Activated CD4-positive, alpha-beta T cell treated with anti-CD3 and anti-CD28 coated beads, Interleukin-2, amount 10 ng/mL, durations not matched to agents 24 days and 14 days (primary cell): ENCODE data around the gene CA14. TPM values are rescaled to one million over a fixed set of nuclear protein-coding genes. Genes with fewer than 3 reads are reported as not detected.
"Not testable (repeated sequence)": the region's sequence is repeated elsewhere in the genome, so short reads cannot be mapped to it uniquely, and the experiment has no call there.

Experiments used
- DNase-seq: peaks from one replicate; pipeline ENCODE4 v3.0.0; 2022
- H3K27ac Mint-ChIP-seq: one replicate; pipeline ENCODE4 v1.8.0; 2022; ENCODE audit warnings: mild to moderate bottlenecking, mixed read lengths
- H3K27me3 Mint-ChIP-seq: one replicate; pipeline ENCODE4 v1.8.0; 2022; ENCODE audit warnings: mixed read lengths
- H3K36me3 Mint-ChIP-seq: one replicate; pipeline ENCODE4 v1.8.0; 2022; ENCODE audit warnings: low read depth, mild to moderate bottlenecking, mixed read lengths
- H3K4me1 Mint-ChIP-seq: one replicate; pipeline ENCODE4 v1.8.0; 2021; ENCODE audit warnings: mixed read lengths
- H3K4me3 Mint-ChIP-seq: one replicate; pipeline ENCODE4 v1.8.0; 2022; ENCODE audit warnings: mild to moderate bottlenecking, moderate library complexity, mixed read lengths
- H3K9me3 Mint-ChIP-seq: one replicate; pipeline ENCODE4 v1.8.0; 2021; ENCODE audit warnings: mixed read lengths
- intact Hi-C: fragments of 100-400 bp; cut with micrococcal nuclease; formaldehyde crosslinking; loops from one replicate; pipeline ENCODE4 v1.15.1; 2023
- total RNA-seq: library from RNA; stranded (reverse); gene quantifications from 2 replicates; pipeline ENCODE4 v1.2.3, GENCODE V29; 2022

Gene CA14
- total RNA-seq, 1 donor from 2014 or later = not detected

DNA sequence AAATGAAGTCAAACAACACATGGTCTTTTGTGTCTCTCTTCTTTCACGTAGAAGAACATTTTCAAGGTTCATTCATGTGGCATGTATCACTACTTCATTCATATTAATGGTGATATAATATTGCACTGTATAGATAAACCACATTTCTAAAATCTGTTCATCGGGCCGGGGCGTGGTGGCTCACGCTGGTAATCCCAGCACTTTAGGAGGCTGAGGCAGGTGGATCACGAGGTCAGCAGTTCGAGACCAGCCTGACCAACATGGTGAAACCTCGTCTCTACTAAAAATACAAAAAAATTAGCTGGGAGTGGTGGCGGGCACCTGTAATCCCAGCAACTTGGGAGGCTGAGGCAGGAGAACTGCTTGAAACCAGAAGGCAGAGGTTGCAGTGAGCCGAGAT, 29.3 kb upstream of the CA14 start:
- H3K4me3 Mint-ChIP-seq, H3K9me3 Mint-ChIP-seq, DNase-seq, H3K27me3 Mint-ChIP-seq, intact Hi-C loops: not testable (repeated sequence)
- peak overlapping the region; percentile 47 for H3K27ac Mint-ChIP-seq
- H3K36me3 Mint-ChIP-seq = peaks cover 56% of the 10 kb centered on the region
- peaks cover 20% of the 10 kb centered on the region for H3K4me1 Mint-ChIP-seq

DNA sequence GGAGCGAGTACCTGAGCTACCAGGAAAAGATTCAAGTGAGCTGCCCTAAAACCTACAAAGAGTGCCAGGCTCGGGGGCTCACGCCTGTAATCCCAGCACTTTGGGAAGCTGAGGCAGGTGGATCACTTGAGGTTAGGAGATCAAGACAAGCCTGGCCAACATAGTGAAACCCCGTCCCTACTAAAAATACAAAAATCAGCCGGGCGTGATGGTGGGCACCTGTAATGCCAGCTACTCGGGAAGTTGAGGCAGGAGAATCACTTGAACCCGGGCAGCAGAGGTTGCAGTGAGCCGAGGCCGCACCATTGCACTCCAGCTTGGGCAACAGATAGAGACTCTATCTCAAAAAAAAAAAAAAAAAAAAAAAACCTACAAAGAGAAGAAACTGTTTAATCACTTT, 24.7 kb upstream of the CA14 start:
- H3K36me3 Mint-ChIP-seq = peaks cover 30% of the 10 kb centered on the region
- not testable (repeated sequence) for H3K27me3 Mint-ChIP-seq, H3K9me3 Mint-ChIP-seq, DNase-seq, H3K27ac Mint-ChIP-seq, H3K4me3 Mint-ChIP-seq
- intact Hi-C loops = loop anchor here (10.0 kb wide), 2 partner anchors 332 to 742 kb away; partner anchors contain the start of gene CERS2
- peaks cover 17% of the 10 kb centered on the region for H3K4me1 Mint-ChIP-seq

- intact Hi-C loops = loop anchor here (1.0 to 10.0 kb wide), 3 partner anchors 20 to 741 kb away; partner anchors contain the start of gene CERS2
- H3K4me3 Mint-ChIP-seq = no peak overlapping the region
- peak; percentile 71 for DNase-seq
- peaks cover 26% of the 10 kb centered on the region for H3K36me3 Mint-ChIP-seq
- no peak overlapping the region for H3K27ac Mint-ChIP-seq
- H3K4me1 Mint-ChIP-seq = peaks cover 17% of the 10 kb centered on the region
- no peaks in the 10 kb centered on the region for H3K9me3 Mint-ChIP-seq
- no peaks in the 10 kb centered on the region for H3K27me3 Mint-ChIP-seq
Observed at GRCh38 chr1:150233359-150234308, 23.9 kb upstream of the CA14 start.

DNA sequence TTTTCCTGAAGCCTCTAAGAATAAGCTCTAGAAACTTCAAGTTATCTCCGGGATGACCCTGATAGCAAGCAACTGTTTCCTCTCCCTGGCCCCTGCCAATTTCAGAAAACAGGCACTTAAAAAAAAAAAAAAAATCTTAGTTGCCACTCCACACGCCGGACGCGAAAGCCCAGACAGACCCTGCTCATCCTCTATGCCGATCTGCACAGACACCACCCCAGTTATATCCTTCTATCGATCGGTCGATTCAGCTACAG, 23.3 kb upstream of the CA14 start:
- Mint-ChIP-seq H3K27me3 (no peaks in the 10 kb centered on the region), H3K36me3 (peaks cover 21% of the 10 kb centered on the region), H3K4me1 (peaks cover 17% of the 10 kb centered on the region), H3K4me3 (no peak overlapping the region), H3K27ac (no peak overlapping the region), H3K9me3 (no peaks in the 10 kb centered on the region)
- no peak for DNase-seq
- intact Hi-C loops = loop anchor here (1.0 to 10.0 kb wide), 3 partner anchors 21 to 741 kb away; partner anchors contain the start of gene CERS2

DNA sequence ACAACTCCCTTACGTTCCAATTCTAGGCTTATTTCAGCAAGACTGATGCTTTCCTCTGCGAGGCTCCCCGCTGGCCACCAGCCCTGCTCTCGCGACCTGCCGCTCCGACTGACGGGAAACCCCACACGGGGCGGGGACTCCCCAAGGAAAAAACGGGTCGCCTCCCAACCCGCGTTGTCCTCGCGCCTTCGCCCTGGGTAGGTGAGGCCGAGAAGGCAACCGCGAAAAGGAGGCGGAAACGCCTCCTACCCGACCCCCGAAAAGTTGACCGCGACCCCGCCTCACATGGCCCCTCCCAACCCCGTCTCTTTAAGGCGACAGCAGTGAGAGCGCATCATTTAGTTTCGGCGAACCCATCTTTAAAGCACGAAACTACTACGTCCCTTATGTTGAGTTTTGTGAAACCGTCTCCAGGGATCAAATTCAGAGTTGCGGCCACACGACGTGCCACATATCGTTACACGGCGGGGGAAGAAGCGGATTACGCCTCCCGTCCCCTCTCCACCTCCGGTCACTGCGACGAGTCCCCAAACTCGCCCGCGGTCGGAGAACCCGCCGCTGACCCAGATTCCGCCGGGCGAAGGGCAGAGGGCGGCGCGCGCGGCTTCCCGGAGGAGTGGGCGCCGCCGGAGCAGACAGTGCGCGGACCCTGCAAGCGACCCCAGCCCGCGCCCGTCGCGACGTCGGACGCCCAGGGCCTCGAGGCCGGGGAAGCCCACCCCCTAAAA, 22.8 kb upstream of the CA14 start:
- Mint-ChIP-seq H3K4me3 (no peak overlapping the region), H3K27ac (no peak overlapping the region), H3K4me1 (peaks cover 17% of the 10 kb centered on the region), H3K27me3 (peaks cover 1% of the 10 kb centered on the region), H3K36me3 (peaks cover 20% of the 10 kb centered on the region), H3K9me3 (no peaks in the 10 kb centered on the region)
- DNase-seq = peak; percentile 98
- intact Hi-C loops = loop anchor here (1.0 to 10.0 kb wide), 4 partner anchors 21 to 740 kb away; partner anchors contain the start of genes CERS2 and CIART

DNA sequence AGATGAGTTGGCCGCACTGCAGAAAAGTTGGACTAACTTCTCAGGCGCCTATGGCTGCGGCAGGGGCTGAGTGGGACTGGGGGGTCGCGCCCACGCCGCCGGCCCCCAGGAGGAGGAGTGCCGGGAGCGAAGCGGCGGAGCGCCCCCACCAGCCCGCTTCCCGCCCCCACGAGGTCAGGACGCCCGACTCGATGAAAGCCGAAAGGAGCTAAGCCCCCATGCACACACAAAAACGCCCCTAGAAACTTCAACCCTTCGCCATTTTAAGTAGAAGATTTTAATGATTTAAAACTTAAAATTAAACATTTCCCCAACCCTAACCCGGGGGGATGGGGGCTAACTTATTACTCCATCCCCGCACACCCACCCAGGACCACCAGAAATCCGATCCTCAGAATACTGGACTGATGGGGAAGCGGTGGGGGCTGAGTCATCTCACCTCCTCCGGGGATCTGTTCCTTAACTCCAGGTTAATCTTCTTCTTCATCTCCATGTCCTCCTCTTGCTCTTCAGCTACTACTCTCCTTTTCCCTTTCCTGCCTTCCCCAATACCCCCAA, 22.2 kb upstream of the CA14 start:
- DNase-seq = peak; percentile 79
- H3K4me1 Mint-ChIP-seq = peaks cover 17% of the 10 kb centered on the region
- H3K27me3 Mint-ChIP-seq = peaks cover 4% of the 10 kb centered on the region
- intact Hi-C loops = loop anchor here (5.0 to 10.0 kb wide), 3 partner anchors 47 to 739 kb away; partner anchors contain the start of genes CERS2 and CIART
- H3K9me3 Mint-ChIP-seq = no peaks in the 10 kb centered on the region
- H3K4me3 Mint-ChIP-seq = no peak overlapping the region
- peaks cover 17% of the 10 kb centered on the region for H3K36me3 Mint-ChIP-seq
- no peak overlapping the region for H3K27ac Mint-ChIP-seq

GRCh38 chr1:150235852-150236613, 21.5 kb upstream of the CA14 start, which contains the start of gene ANP32E:
ANP32E (minus strand) TSS chr1:150236112; CDS start chr1:150235786, 326 bp downstream.
- no peaks in the 10 kb centered on the region for H3K9me3 Mint-ChIP-seq
- intact Hi-C loops = loop anchor here (1.0 to 10.0 kb wide), 6 partner anchors 21 to 739 kb away; partner anchors contain the start of genes APH1A, CA14, CERS2 and CIART
- peaks cover 16% of the 10 kb centered on the region for H3K4me1 Mint-ChIP-seq
- H3K4me3 Mint-ChIP-seq = no peak within 1 kb of the TSS
- no peak within 1 kb of the TSS for H3K27ac Mint-ChIP-seq
- H3K27me3 Mint-ChIP-seq = peaks cover 6% of the 10 kb centered on the region
- DNase-seq = peak; percentile 98
- H3K36me3 Mint-ChIP-seq = peaks cover 12% of the 10 kb centered on the region

GRCh38 chr1:150236614-150237100, 20.9 kb upstream of the CA14 start:
- H3K27ac Mint-ChIP-seq = no peak overlapping the region
- no peak for DNase-seq
- peaks cover 16% of the 10 kb centered on the region for H3K4me1 Mint-ChIP-seq
- no peaks in the 10 kb centered on the region for H3K9me3 Mint-ChIP-seq
- H3K27me3 Mint-ChIP-seq = peaks cover 6% of the 10 kb centered on the region
- no peak overlapping the region for H3K4me3 Mint-ChIP-seq
- intact Hi-C loops = loop anchor here (1.0 to 10.0 kb wide), 6 partner anchors 20 to 738 kb away; partner anchors contain the start of genes APH1A, CA14, CERS2 and CIART
- H3K36me3 Mint-ChIP-seq = peaks cover 12% of the 10 kb centered on the region

- H3K4me3 Mint-ChIP-seq, H3K27ac Mint-ChIP-seq, DNase-seq, H3K9me3 Mint-ChIP-seq, H3K27me3 Mint-ChIP-seq: not testable (repeated sequence)
- Mint-ChIP-seq H3K4me1 (peaks cover 16% of the 10 kb centered on the region), H3K36me3 (peaks cover 12% of the 10 kb centered on the region)
- intact Hi-C loops = loop anchor here (2.0 to 10.0 kb wide), 4 partner anchors 20 to 738 kb away; partner anchors contain the start of genes CA14, CERS2 and CIART
Observed at GRCh38 chr1:150237176-150237575, 20.4 kb upstream of the CA14 start.

DNA sequence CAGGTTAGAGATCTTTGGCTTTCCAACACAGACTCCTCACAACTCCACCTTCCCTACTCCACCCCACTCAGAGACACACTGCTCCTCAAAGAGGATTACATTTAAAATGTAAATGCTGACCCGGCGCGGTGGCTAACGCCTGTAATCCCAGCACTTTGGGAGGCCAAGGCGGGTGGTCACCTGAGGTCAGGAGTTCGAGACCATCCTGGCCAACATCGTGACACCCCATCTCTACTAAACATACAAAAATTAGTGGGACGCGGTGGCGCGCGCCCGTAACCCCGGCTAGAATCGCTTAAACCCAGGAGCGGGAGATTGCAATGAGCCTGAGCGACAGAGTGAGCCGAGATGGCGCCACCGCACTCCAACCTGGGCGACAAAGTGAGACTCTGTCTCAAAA, 19.8 kb upstream of the CA14 start:
- intact Hi-C loops = loop anchor here (2.0 to 10.0 kb wide), 4 partner anchors 19 to 737 kb away; partner anchors contain the start of genes CA14, CERS2 and CIART
- Mint-ChIP-seq H3K27ac (peak overlapping the region; percentile 8), H3K4me1 (peaks cover 15% of the 10 kb centered on the region), H3K4me3 (no peak overlapping the region), H3K36me3 (peaks cover 12% of the 10 kb centered on the region), H3K27me3 (peaks cover 6% of the 10 kb centered on the region), H3K9me3 (no peaks in the 10 kb centered on the region)
- DNase-seq = no peak

GRCh38 chr1:150243003-150243402, 14.6 kb upstream of the CA14 start:
- no peak for DNase-seq
- Mint-ChIP-seq H3K9me3 (no peaks in the 10 kb centered on the region), H3K4me3 (no peak overlapping the region), H3K27ac (no peak overlapping the region), H3K4me1 (no peaks in the 10 kb centered on the region), H3K36me3 (no peaks in the 10 kb centered on the region), H3K27me3 (peaks cover 11% of the 10 kb centered on the region)
- intact Hi-C loops = no loop called here

DNA sequence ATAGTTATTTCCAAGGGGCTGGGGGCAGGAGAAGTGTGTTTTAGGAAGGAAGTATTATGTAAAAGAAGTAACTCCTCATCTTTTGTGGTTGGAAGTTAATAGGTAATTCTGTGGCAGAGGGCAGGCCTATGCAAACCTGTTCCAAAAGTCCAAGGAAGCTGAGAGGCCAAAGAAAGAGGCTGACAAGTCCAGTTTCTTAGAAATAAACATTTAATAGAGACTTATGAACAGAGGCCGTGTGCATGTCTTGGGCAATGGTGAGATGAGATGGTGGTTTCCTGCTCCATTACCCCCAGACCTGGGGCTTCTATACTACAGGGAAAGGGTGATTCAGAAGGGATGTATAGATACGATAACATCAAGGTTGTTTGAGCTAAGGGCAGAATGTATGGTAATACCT, 7.6 kb upstream of the CA14 start:
- intact Hi-C loops = no loop called here

GRCh38 chr1:150256198-150256553, 1.4 kb upstream of the CA14 start:
- no peak overlapping the region for H3K27ac Mint-ChIP-seq
- H3K4me3 Mint-ChIP-seq = peak overlapping the region; percentile 76
- DNase-seq = no peak
- no peaks in the 10 kb centered on the region for H3K9me3 Mint-ChIP-seq
- intact Hi-C loops = loop anchor here (2.0 to 5.0 kb wide), 4 partner anchors 19 to 276 kb away; partner anchors contain the start of genes ANP32E and PRPF3
- H3K36me3 Mint-ChIP-seq = no peaks in the 10 kb centered on the region
- peaks cover 18% of the 10 kb centered on the region for H3K4me1 Mint-ChIP-seq
- peaks cover 52% of the 10 kb centered on the region for H3K27me3 Mint-ChIP-seq

More for the DNA sequence above, 7.6 kb upstream of the CA14 start:
- H3K36me3 Mint-ChIP-seq = no peaks in the 10 kb centered on the region
- no peak overlapping the region for H3K4me3 Mint-ChIP-seq
- H3K4me1 Mint-ChIP-seq = no peaks in the 10 kb centered on the region
- peaks cover 9% of the 10 kb centered on the region for H3K27me3 Mint-ChIP-seq
- H3K9me3 Mint-ChIP-seq = no peaks in the 10 kb centered on the region
- DNase-seq = no peak
- no peak overlapping the region for H3K27ac Mint-ChIP-seq
